Stimulated activated naive CD8-positive, alpha-beta T cell treated with anti-CD3 and anti-CD28 coated beads, Interleukin-15, Interleukin-2, amounts not matched to agents 100 ng/mL and 50 ng/mL, for 24 hours (primary cell): ENCODE data around the gene TIMM21.

Experiments used
- H3K27ac Mint-ChIP-seq: one replicate; pipeline ENCODE4 v1.8.0; 2021; ENCODE audit warnings: mild to moderate bottlenecking, mixed read lengths
- H3K27me3 Mint-ChIP-seq: one replicate; pipeline ENCODE4 v1.8.0; 2021; ENCODE audit warnings: mixed read lengths
- H3K36me3 Mint-ChIP-seq: one replicate; pipeline ENCODE4 v1.8.0; 2021; ENCODE audit warnings: low read depth, mixed read lengths
- H3K4me1 Mint-ChIP-seq: one replicate; pipeline ENCODE4 v1.8.0; 2021; ENCODE audit warnings: low read depth, mixed read lengths
- H3K4me3 Mint-ChIP-seq: one replicate; pipeline ENCODE4 v1.8.0; 2021; ENCODE audit warnings: mild to moderate bottlenecking, mixed read lengths
- H3K9me3 Mint-ChIP-seq: one replicate; pipeline ENCODE4 v1.8.0; 2021; ENCODE audit warnings: mixed read lengths

Gene TIMM21

DNA sequence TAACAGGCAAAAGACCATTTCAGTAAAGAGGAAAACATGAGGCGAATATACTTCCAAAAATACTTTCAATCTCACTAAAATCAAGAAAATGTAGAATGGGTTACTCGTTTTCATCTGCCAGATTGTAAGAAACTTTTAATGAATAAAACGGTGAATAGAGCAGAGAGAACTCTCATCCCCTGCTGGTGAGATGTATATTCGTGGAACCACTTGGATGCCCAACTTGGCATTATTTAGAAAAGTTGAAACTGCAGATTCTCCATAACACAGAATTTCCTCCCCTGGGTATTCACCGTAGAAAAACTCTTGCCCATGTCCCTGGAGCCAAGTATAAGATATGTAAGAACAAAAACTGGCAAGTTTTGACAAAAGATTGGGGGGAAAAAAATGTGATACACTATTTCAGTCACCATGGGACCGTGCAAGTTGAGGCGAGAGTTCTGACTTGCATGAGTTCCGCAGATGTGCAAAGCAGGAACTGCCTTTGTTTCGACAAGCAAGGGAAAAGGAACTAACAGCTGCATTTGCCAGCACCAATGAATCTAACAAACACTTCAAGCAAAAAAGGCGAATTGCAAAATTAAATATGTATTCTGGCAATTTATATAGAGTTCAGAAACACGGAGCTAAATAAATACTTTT lies 14.8 kb downstream of the TIMM21 start:
- Mint-ChIP-seq H3K27ac (no peak overlapping the region), H3K4me3 (no peak overlapping the region), H3K9me3 (no peaks in the 10 kb centered on the region), H3K27me3 (no peaks in the 10 kb centered on the region), H3K36me3 (peaks cover 50% of the 10 kb centered on the region), H3K4me1 (peaks cover 9% of the 10 kb centered on the region)

DNA sequence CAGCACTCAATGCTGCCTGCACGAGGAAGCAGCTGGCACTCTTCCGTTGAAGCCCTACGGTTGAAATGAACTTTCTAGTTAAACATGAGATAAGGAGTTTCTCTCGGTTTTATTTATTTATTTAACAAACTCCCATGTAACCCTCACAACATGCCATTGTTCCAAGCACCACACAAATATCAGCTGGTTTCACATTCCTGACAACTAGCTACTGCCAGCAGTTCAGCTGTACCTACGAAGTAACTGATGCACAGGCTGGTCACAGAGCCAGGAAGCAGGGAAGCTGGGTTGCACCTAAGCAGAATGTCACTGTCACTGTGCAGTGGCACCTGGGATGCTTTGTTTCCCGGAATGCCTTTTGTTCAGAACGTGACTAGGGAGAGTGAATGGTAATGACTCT lies 18.1 kb downstream of the TIMM21 start:
- Mint-ChIP-seq H3K4me3 (no peak overlapping the region), H3K27ac (no peak overlapping the region), H3K9me3 (no peaks in the 10 kb centered on the region), H3K4me1 (peaks cover 9% of the 10 kb centered on the region), H3K27me3 (no peaks in the 10 kb centered on the region), H3K36me3 (peaks cover 18% of the 10 kb centered on the region)

DNA sequence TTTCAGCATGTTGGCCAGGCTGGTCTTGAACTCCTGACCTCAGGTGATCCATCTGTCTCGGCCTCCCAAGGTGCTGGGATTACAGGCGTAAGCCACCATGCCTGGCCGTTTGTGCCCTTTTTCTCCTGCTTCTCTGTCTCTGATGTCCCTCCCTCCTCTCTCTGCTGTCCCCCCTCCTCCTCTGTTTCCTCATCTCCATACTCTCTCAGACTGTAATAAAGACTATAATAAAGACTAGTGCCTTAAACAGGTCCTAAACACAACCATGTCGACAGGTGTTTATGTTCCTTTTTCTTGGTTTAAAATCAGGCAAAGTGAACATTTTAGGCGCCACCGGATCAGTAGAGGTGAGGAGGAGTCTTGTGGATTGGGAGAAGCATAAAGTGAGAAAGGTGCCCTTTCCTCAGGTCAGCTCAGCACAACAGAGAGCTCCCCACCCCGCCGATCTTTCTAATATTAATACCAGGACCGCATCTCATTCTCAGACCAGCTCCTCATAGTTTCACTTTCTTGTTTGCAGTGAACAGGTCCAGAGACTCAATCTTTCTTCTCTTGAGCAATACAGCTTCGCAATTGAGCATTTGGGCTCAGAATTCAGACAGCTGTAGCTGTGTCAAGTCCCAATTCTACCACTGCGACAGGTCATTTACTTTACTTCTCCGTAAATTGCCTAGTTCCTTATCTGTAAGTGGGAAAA lies 23.7 kb downstream of the TIMM21 start:
- Mint-ChIP-seq H3K4me1 (no peaks in the 10 kb centered on the region), H3K4me3 (no peak overlapping the region), H3K9me3 (no peaks in the 10 kb centered on the region), H3K36me3 (no peaks in the 10 kb centered on the region), H3K27ac (no peak overlapping the region), H3K27me3 (peaks cover 6% of the 10 kb centered on the region)

DNA sequence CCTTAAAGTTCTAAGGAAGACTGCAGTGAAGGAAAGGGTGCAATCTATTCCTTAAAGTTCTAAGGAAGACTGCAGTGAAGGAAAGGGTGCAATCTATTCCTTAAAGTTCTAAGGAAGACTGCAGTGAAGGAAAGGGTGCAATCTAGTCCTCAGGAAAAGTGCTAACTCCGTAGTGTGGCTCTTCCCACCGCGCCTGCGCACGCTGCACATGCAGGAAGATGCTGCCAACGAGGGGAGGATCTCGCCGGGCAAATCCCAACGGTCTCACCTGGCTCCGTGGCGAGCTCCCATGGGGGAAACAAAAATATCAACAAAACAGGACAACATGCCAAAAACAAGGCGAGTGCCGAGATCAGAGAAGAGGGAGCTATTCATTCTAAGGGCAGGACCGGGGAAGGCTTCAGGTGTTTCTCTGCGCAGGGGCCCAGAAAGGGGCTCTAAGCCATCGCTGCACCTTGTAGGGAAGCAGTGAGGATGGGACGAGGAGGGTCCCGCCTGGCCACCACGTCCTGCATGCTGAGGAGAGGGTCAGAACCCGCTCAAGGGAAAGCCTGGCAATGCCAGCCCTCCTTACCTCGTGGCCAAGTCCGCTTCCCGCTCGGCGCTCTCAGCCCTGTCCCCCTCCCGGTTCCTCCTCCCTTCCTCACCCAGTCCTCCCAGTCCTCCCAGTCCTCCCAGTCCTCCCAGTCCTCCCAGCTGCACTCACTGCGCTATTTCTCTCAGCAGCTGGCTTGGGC lies 24.5 kb downstream of the TIMM21 start:
- no peaks in the 10 kb centered on the region for H3K9me3 Mint-ChIP-seq
- H3K27me3 Mint-ChIP-seq, result peaks cover 10% of the 10 kb centered on the region
- H3K4me1 Mint-ChIP-seq, result no peaks in the 10 kb centered on the region
- H3K4me3 Mint-ChIP-seq, result no peak overlapping the region
- H3K36me3 Mint-ChIP-seq, result no peaks in the 10 kb centered on the region
- no peak overlapping the region for H3K27ac Mint-ChIP-seq

DNA sequence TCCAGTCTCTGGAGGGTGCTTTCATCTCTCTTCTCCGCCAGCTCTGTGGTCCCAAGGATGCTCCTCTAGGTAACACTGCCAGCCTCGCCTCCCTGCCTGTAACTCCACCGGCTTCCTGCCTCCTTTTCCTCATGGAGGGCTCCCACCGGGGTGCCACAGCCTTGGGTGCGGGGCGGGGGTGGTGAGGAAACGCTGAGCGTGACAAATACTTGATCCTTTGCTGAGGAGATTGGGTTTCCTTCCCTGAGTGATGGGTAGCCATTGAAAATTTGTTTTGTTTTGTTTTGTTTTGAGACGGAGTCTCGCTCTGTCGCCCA lies 25.1 kb downstream of the TIMM21 start:
- Mint-ChIP-seq H3K4me3 (no peak overlapping the region), H3K9me3 (no peaks in the 10 kb centered on the region)

DNA sequence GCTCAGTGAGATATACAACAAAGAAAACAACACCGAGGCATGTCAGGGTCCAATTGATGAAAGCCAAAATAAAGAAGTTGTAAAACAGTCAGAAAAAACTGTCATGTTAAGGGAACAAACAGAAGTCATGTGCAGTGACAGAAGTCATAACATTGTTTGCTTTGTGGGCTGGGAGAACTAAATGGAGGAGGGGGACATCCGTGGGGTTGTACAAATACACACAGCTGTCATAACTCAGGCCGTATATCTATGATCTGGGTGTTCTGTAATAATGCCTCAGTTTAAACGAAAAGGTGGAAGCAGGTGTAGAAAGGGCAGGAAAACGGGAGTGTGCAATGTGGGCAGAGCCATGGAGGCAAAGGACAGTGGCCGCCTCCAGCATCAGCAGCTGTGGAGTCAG lies 27.3 kb downstream of the TIMM21 start:
- no peaks in the 10 kb centered on the region for H3K36me3 Mint-ChIP-seq
- H3K4me3 Mint-ChIP-seq, result no peak overlapping the region
- H3K27me3 Mint-ChIP-seq, result peaks cover 12% of the 10 kb centered on the region
- no peaks in the 10 kb centered on the region for H3K9me3 Mint-ChIP-seq
- no peaks in the 10 kb centered on the region for H3K4me1 Mint-ChIP-seq
- H3K27ac Mint-ChIP-seq, result no peak overlapping the region

More for the DNA sequence above, 25.1 kb downstream of the TIMM21 start:
- H3K4me1 Mint-ChIP-seq, result no peaks in the 10 kb centered on the region
- no peaks in the 10 kb centered on the region for H3K36me3 Mint-ChIP-seq
- peaks cover 12% of the 10 kb centered on the region for H3K27me3 Mint-ChIP-seq
- H3K27ac Mint-ChIP-seq, result no peak overlapping the region

DNA sequence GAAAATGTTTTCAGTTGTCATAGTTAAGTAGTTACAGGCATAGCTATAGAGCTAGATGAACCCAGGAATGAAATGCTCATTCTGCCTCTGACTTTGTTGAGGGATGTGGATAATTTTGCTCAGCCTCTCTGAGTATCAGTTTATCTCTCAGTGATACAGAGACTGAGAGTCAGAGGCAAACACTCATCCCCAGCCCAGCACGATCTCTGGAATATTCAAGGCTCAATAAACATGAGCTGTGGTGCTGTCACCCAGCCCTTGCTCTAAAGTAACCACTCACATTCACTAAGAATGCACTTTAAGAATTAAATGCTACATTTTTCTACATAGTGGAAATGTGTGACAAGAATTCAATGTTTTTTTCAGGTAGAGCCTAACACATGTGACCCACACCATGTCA lies 30.6 kb downstream of the TIMM21 start:
- no peaks in the 10 kb centered on the region for H3K9me3 Mint-ChIP-seq
- H3K27me3 Mint-ChIP-seq, result peaks cover 15% of the 10 kb centered on the region
- H3K4me1 Mint-ChIP-seq, result no peaks in the 10 kb centered on the region
- no peak overlapping the region for H3K4me3 Mint-ChIP-seq
- H3K36me3 Mint-ChIP-seq, result no peaks in the 10 kb centered on the region
- no peak overlapping the region for H3K27ac Mint-ChIP-seq

DNA sequence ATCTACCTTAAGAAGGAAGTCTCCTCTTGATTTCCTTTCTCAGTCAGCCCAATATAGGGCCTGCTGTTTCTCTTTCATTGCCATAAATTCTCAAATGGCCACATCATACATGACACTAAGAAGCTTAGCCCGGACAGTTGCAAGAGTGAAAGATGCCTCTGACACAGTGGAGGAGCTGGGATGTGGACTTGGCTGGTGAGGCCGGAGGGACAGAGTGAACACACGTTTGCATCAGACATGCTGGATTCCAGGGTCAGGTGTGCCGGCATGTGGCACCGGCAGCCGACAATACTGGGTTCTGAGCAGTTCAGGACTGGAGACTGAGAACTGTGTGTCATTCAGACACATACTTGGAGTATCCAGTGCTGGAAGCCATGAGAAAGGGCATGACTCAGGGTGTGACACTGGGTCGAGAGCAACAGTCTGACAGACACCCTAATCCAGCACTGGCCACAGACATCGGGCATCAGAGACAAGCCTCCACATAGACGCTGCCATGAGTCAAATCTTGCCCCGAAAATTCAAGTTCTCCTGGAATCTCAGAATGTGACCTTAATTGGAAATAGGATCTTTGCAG lies 31.4 kb downstream of the TIMM21 start:
- Mint-ChIP-seq H3K4me1 (no peaks in the 10 kb centered on the region), H3K36me3 (no peaks in the 10 kb centered on the region), H3K9me3 (no peaks in the 10 kb centered on the region), H3K27ac (no peak overlapping the region), H3K4me3 (no peak overlapping the region), H3K27me3 (peaks cover 16% of the 10 kb centered on the region)

DNA sequence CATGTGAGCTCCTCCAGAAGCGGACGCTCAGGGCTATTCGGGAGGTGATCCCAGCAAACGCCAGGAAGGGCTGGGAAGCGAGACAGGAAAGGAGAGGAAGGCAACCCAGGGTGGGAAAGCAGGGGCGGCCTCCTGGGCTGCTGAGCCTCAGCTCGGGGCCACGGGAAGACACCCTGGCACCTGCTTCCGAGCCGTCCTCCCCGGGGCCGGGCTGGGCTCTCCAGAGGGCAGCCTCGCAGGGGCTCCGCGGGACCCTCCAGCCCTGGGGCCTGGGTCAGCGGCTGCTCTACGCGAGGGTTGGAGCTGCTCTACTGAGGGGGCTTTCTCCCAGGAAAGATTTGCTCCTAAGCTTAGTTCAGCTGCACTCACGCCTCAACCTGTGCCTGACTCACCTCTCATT lies 34.0 kb downstream of the TIMM21 start:
- Mint-ChIP-seq H3K27ac (no peak overlapping the region), H3K27me3 (peaks cover 17% of the 10 kb centered on the region), H3K4me3 (no peak overlapping the region), H3K9me3 (no peaks in the 10 kb centered on the region), H3K4me1 (no peaks in the 10 kb centered on the region), H3K36me3 (no peaks in the 10 kb centered on the region)

DNA sequence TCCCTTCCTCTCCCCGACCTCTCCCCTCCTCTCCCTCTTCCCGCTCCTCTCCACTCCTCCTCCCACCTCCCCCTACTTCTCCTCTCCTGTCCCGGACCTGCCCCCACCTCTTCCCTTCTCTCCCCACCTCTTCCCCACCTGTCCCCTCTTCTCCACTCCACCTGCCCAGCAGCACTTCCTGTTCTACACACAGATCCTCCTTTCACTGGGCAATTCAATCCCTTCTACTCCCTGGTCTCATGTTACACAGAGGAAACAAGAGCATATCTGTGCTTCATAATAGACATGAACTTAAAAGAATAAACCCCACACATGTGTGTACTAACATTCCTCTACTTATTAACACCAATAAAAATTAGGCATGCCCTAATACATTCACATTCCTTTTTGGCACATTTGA lies 34.8 kb downstream of the TIMM21 start:
- Mint-ChIP-seq H3K27ac (no peak overlapping the region), H3K9me3 (no peaks in the 10 kb centered on the region), H3K4me3 (no peak overlapping the region), H3K27me3 (peaks cover 11% of the 10 kb centered on the region), H3K36me3 (no peaks in the 10 kb centered on the region), H3K4me1 (no peaks in the 10 kb centered on the region)

DNA sequence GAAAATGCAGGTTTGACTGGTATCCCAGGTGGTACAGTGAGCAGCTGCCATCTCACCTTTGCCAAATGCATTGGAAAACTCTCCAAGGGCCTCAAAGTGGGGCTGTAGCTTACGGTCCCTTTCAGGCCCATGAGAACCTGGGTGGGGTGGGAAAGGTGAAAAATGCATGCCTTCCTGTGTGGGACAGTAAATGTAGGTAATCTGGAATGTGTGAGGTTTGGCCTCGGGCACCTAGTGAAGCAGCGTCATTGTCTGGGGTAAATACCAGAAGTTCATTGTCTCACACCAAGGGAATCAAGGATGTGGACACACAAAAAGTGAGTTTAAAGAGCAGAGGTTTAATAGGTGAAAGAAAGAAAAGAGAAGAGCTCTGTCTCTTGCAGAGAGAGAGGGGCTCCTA lies 36.6 kb downstream of the TIMM21 start:
- Mint-ChIP-seq H3K4me3 (no peak overlapping the region), H3K27ac (no peak overlapping the region), H3K27me3 (peaks cover 10% of the 10 kb centered on the region), H3K4me1 (no peaks in the 10 kb centered on the region), H3K36me3 (no peaks in the 10 kb centered on the region), H3K9me3 (no peaks in the 10 kb centered on the region)

DNA sequence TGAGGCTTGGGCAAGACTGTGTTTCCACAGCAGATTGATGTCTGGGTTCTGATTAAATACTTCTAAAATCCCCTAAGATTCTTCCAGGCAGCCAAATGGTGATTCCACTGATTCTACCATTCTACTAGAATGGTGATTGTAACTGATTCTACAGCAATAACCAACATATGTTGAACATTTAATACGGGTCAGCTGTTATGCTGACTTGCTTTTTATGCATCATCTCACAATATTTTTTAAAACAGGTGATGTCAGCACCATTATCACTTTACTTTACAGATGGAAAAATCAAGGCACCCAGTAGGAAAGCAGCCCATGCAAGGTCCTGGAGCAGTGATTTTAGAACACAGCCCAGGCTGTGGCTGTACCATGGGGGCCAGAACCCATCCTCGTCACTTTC lies 37.5 kb downstream of the TIMM21 start:
- H3K9me3 Mint-ChIP-seq, result no peaks in the 10 kb centered on the region
- H3K4me3 Mint-ChIP-seq, result no peak overlapping the region
- H3K27ac Mint-ChIP-seq, result no peak overlapping the region
- no peaks in the 10 kb centered on the region for H3K36me3 Mint-ChIP-seq
- no peaks in the 10 kb centered on the region for H3K4me1 Mint-ChIP-seq
- peaks cover 16% of the 10 kb centered on the region for H3K27me3 Mint-ChIP-seq

DNA sequence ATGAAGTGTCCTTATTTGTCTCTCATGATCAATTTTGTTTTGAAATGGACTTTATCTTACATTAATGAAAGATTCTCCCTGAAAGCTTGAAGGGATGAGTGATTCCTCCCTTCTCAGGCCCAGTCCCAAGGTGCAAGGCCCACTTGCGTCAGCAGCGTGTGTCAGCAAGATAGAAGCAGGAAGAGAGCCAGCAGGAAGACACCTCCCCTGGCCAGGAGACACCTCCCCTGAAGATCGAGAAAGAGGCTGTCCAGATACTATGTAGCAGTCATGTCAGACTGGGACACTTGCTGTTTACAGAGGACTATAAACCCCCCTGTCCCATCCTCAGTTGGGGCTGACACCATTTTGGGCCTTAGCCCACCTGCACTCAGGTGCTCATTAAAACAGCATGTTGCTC lies 38.3 kb downstream of the TIMM21 start:
- Mint-ChIP-seq H3K4me3 (no peak overlapping the region), H3K27ac (no peak overlapping the region), H3K9me3 (no peaks in the 10 kb centered on the region), H3K27me3 (peaks cover 16% of the 10 kb centered on the region), H3K4me1 (no peaks in the 10 kb centered on the region), H3K36me3 (no peaks in the 10 kb centered on the region)

DNA sequence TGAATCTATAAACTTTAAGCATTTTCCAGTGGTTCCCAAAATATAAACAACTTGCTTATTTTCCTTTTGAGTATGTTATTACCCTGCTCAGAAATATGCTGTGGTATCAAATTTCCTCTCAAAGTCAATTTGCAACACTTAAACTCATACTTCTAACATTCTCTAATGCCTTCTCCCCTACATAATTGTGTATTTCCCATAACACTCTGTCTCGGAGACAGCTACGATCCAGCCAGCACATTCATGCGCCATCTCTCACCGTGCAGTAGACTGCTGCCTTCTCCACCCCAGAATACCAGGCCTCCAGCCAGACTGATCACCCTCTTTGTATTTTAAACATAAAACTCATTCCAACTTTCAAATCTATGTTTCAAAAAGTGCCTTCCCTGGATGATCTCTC lies 41.8 kb downstream of the TIMM21 start:
- no peaks in the 10 kb centered on the region for H3K4me1 Mint-ChIP-seq
- H3K9me3 Mint-ChIP-seq, result no peaks in the 10 kb centered on the region
- H3K27ac Mint-ChIP-seq, result no peak overlapping the region
- H3K27me3 Mint-ChIP-seq, result peaks cover 24% of the 10 kb centered on the region
- H3K4me3 Mint-ChIP-seq, result no peak overlapping the region
- H3K36me3 Mint-ChIP-seq, result no peaks in the 10 kb centered on the region

DNA sequence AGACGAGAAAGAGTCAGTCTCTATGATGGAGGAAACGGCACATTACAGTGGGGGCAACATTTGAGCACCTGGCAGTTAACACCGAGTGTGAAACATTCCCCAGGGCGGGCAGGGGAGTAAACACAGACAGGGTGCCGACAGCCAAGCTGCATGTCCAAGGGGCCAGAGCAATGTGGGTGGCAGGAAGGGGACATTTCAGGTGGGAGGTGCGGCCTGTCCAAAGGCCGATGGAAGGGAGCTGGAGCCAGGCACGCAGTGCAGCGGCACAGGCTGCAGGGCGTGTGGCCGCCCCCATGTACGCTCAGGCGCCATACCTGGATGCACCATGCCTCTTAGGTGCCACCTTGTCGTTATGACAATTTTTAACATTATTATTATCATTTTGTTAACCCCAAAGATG lies 43.3 kb downstream of the TIMM21 start:
- H3K9me3 Mint-ChIP-seq, result no peaks in the 10 kb centered on the region
- H3K27me3 Mint-ChIP-seq, result peaks cover 24% of the 10 kb centered on the region
- no peaks in the 10 kb centered on the region for H3K4me1 Mint-ChIP-seq
- no peak overlapping the region for H3K27ac Mint-ChIP-seq
- no peaks in the 10 kb centered on the region for H3K36me3 Mint-ChIP-seq
- H3K4me3 Mint-ChIP-seq, result no peak overlapping the region
